ENCODE results near the gene TEX2.

Gene TEX2

GRCh38 chr17:64155751-64156544 lies 107.1 kb downstream of the TEX2 start:
- no peak for DNase-seq

GRCh38 chr17:64155129-64155528 lies 107.9 kb downstream of the TEX2 start:
- no peak for DNase-seq

GRCh38 chr17:64154717-64155116 lies 108.3 kb downstream of the TEX2 start:
- DNase-seq: no peak

GRCh38 chr17:64154313-64154695 lies 108.8 kb downstream of the TEX2 start:
- DNase-seq: no peak

- DNase-seq: no peak
Measured at GRCh38 chr17:64153565-64154312, 109.3 kb downstream of the TEX2 start.

GRCh38 chr17:64152428-64153125 lies 110.5 kb downstream of the TEX2 start:
- DNase-seq: no peak

- DNase-seq: no peak
Measured at GRCh38 chr17:64151016-64151368, 112.1 kb downstream of the TEX2 start.

- no peak for DNase-seq
Measured at GRCh38 chr17:64150237-64151015, 112.6 kb downstream of the TEX2 start.

- DNase-seq: no peak
Measured at GRCh38 chr17:64149196-64149595, 113.9 kb downstream of the TEX2 start.

GRCh38 chr17:64148699-64149098 lies 114.4 kb downstream of the TEX2 start:
- DNase-seq: no peak

GRCh38 chr17:64148017-64148631 lies 114.9 kb downstream of the TEX2 start:
- no peak for DNase-seq

- no peak for DNase-seq
Measured at GRCh38 chr17:64147110-64148016, 115.7 kb downstream of the TEX2 start.

- peak; percentile 50 for DNase-seq
Measured at GRCh38 chr17:64146418-64147109, 116.5 kb downstream of the TEX2 start.

GRCh38 chr17:64145751-64146417 lies 117.2 kb downstream of the TEX2 start:
- DNase-seq: peak; percentile 99

- no peak for DNase-seq
Measured at GRCh38 chr17:64145375-64145750, 117.7 kb downstream of the TEX2 start.

GRCh38 chr17:64139542-64139941 lies 123.5 kb downstream of the TEX2 start:
- DNase-seq: no peak

- no peak for DNase-seq
Measured at GRCh38 chr17:64138441-64138840, 124.6 kb downstream of the TEX2 start.

- DNase-seq: no peak
Measured at GRCh38 chr17:64135000-64135399, 128.1 kb downstream of the TEX2 start.

GRCh38 chr17:64134216-64134970 lies 128.7 kb downstream of the TEX2 start:
- no peak for DNase-seq

Measured in NCI-H1092 treated with DMSO at 0.1 percent for 48 hours (cell line).